ENCODE results near the gene TMEM179.

The TMEM179 gene

GRCh38 chr14:104544362-104544961 lies 60.1 kb downstream of the TMEM179 start:
- no peak for DNase-seq (ENCODE audit: low read depth)

GRCh38 chr14:104542871-104543830 lies 61.4 kb downstream of the TMEM179 start:
- no peak for DNase-seq (ENCODE audit: low read depth)

GRCh38 chr14:104541905-104542465 lies 62.6 kb downstream of the TMEM179 start:
- DNase-seq (ENCODE audit: low read depth), result no peak
